ENCODE results near the gene NHS.
"Not testable (repeated sequence)": the region's sequence is repeated elsewhere in the genome, so short reads cannot be mapped to it uniquely, and the experiment has no call there.

NHS gene

GRCh38 chrX:17553961-17554482 is 179.0 kb downstream of the NHS start:
- DNase-seq = no peak

GRCh38 chrX:17554914-17555313 is 179.9 kb downstream of the NHS start:
- DNase-seq = no peak

GRCh38 chrX:17555846-17556245 is 180.8 kb downstream of the NHS start:
- no peak for DNase-seq

- peak; percentile 21 for DNase-seq
These were observed 184.9 kb downstream of the NHS start for GRCh38 chrX:17559728-17560379.

GRCh38 chrX:17560385-17560784 is 185.4 kb downstream of the NHS start:
- DNase-seq = no peak

GRCh38 chrX:17563076-17563475 is 188.1 kb downstream of the NHS start:
- DNase-seq = no peak

GRCh38 chrX:17563515-17563914 is 188.5 kb downstream of the NHS start:
- DNase-seq = no peak

GRCh38 chrX:17564689-17565409 is 189.8 kb downstream of the NHS start:
- no peak for DNase-seq

- DNase-seq = no peak
These were observed 191.7 kb downstream of the NHS start for GRCh38 chrX:17566740-17567139.

GRCh38 chrX:17567187-17567586 is 192.2 kb downstream of the NHS start:
- no peak for DNase-seq

GRCh38 chrX:17567821-17568220 is 192.8 kb downstream of the NHS start:
- no peak for DNase-seq

- DNase-seq = not testable (repeated sequence)
These were observed 193.8 kb downstream of the NHS start for GRCh38 chrX:17568804-17569203.

GRCh38 chrX:17579026-17579425 is 204.0 kb downstream of the NHS start:
- DNase-seq = no peak

GRCh38 chrX:17580539-17581152 is 205.6 kb downstream of the NHS start:
- no peak for DNase-seq

- no peak for DNase-seq
These were observed 206.6 kb downstream of the NHS start for GRCh38 chrX:17581641-17582040.

- no peak for DNase-seq
These were observed 209.3 kb downstream of the NHS start for GRCh38 chrX:17584248-17584681.

- DNase-seq = no peak
These were observed 210.0 kb downstream of the NHS start for GRCh38 chrX:17585006-17585405.

GRCh38 chrX:17587366-17587765 is 212.4 kb downstream of the NHS start:
- no peak for DNase-seq

- no peak for DNase-seq
These were observed 213.3 kb downstream of the NHS start for GRCh38 chrX:17588303-17588702.

- DNase-seq = peak; percentile 53
These were observed 216.1 kb downstream of the NHS start for GRCh38 chrX:17590892-17591740.

- no peak for DNase-seq
These were observed 216.7 kb downstream of the NHS start for GRCh38 chrX:17591741-17592110.

- DNase-seq = no peak
These were observed 217.1 kb downstream of the NHS start for GRCh38 chrX:17592117-17592516.

GRCh38 chrX:17594693-17595092 is 219.7 kb downstream of the NHS start:
- no peak for DNase-seq

Measured in NCI-H510A treated with DMSO at 0.1 percent for 48 hours (cell line).